HG02870 (cell line): ENCODE data around the gene IFNL2.
"Not testable (repeated sequence)": the region's sequence is repeated elsewhere in the genome, so short reads cannot be mapped to it uniquely, and the experiment has no call there.

Experiments
- ATAC-seq: cut with Tn5 transposase; IDR thresholded peaks from one replicate; pipeline ENCODE4 v1.9.1; 2021; ENCODE audit warnings: mild to moderate bottlenecking, moderate library complexity; ENCODE audit not compliant: unreplicated experiment

IFNL2 gene

DNA sequence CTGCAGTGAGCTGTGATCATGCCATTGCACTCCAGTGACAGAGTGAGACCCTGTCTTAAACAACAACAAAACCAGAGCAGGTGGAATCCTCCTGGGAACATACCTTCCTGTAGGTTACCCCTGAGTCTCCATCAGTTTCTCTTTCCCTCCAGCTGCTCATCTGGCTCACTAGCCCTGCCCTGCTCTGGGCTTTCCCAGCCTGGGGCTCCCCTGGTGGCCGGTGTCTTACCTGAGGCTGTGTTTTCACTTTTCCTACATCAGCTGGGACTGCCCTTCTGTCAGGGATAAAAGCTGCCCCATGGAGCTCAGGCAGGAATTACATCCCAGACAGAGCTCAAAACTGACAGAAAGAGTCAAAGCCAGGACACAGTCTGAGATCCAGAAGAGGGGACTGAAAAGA, at the start of gene IFNL2:
Gene IFNL2, plus strand, starts transcription at position 312 of the 400 bp plus-strand sequence. CDS start 173 bp downstream, outside the sequence.
- ATAC-seq: not testable (repeated sequence)

DNA sequence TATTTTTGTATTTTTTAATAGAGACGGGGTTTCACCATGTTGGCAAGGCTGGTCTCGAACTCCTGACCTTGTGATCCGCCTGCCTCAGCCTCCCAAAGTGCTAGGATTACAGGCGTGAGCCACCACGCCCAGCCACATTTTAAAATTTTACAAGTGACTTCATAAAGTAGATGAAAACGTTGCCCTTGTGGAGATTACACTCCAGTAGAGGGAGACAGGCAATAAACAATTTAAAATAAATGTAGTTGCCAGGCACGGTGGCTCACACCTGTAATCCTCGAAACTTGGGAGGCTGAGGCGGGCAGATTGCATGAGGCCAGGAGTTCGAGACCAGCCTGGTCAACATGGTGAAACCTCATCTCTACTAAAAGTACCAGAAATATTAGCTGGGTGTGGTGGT, 49.1 kb upstream of the IFNL2 start:
- not testable (repeated sequence) for ATAC-seq

- ATAC-seq: no peak
Observed at GRCh38 chr19:39223703-39224279, 44.4 kb upstream of the IFNL2 start.

- ATAC-seq: no peak
Observed at GRCh38 chr19:39224910-39225309, 43.3 kb upstream of the IFNL2 start.

- ATAC-seq: no peak
Observed at GRCh38 chr19:39230096-39230764, 38.0 kb upstream of the IFNL2 start.

GRCh38 chr19:39232708-39233107, 35.5 kb upstream of the IFNL2 start:
- ATAC-seq: no peak

GRCh38 chr19:39236527-39236926, 31.7 kb upstream of the IFNL2 start:
- ATAC-seq: no peak

DNA sequence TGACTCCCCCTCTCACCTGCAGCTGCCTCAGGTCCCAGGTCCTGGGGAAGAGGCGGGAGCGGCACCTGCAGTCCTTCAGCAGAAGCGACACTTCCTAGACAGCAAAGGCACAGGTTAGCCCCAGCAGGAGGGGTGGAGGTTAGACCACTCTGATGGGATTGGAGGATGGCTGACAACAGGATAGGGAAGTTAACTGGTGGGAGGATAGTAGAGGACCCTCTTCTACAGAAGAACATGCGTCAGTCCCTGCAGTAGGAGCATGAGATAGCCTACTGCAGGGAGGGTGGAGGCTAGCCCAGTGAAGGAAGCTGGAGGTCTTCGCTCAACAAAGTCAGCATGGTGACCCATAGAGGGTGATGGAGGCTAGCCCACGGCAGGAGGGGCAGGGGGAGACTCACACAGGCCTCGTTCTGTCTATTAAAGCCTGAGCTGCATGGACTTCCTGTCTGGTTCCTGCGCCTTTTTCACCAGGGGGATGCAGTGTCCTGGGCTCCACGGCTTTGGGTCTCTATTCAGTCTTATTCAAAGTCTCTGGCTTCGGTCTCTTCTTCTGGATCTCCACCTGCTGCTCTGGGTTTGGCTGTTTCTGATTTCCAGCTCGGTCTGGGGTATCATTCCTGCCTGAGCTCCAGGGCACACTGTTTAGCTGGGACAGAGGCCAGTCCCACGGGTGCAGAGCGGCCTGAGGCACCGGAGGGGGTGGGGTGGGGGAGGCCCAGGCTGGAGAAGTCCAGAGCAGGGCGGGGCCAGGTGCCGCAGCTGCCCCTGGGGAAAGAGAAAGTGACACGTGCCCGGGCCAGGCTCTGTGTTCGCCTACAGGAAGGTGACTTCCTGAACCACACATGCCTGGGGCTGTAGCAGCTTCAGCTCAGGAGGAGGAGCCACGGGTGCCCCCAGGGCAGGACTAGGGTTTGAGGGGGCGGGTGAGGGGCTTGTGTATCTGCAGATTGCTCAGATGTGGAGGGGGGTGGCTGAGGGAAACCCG, 30.7 kb upstream of the IFNL2 start:
- no peak for ATAC-seq

DNA sequence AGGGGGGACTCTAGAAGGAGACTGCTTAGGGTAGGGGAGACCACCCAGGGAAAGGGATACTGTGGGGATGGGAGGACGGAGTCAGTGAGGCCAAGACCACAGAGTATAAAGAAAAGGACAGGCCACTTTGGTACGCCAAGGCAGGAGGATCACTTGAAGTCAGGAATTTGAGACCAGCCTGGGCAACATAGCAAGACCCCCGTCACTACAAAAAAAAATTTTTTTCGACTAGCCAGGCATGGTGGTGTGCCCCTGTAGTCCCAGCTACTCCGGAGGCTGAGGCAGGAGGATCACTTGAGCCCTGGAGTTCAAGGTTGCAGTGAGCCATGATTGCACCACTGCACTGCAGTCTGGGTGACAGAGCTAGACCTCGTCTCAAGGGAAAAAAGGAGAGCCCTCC, 30.0 kb upstream of the IFNL2 start:
- ATAC-seq: no peak

GRCh38 chr19:39238944-39239343, 29.3 kb upstream of the IFNL2 start:
- ATAC-seq: no peak

GRCh38 chr19:39240421-39240820, 27.8 kb upstream of the IFNL2 start:
- ATAC-seq: no peak

DNA sequence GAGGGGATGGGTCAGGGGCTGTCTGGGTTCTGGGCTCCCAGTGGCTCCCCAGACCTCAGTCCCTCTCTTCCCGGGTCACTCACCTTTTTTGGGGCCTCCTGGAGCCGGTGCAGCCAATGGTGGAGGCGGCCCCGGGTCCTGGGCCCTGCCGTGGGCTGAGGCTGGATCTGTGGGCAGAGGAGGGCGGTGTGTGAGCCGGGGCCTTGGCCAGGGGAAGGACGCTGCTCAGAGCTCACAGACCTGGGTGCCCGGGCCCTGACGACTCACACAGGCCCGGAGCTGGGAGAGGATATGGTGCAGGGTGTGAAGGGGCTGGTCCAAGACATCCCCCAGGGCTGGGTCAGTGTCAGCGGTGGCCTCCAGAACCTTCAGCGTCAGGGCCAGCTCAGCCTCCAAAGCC, 24.5 kb upstream of the IFNL2 start:
- ATAC-seq: not testable (repeated sequence)

DNA sequence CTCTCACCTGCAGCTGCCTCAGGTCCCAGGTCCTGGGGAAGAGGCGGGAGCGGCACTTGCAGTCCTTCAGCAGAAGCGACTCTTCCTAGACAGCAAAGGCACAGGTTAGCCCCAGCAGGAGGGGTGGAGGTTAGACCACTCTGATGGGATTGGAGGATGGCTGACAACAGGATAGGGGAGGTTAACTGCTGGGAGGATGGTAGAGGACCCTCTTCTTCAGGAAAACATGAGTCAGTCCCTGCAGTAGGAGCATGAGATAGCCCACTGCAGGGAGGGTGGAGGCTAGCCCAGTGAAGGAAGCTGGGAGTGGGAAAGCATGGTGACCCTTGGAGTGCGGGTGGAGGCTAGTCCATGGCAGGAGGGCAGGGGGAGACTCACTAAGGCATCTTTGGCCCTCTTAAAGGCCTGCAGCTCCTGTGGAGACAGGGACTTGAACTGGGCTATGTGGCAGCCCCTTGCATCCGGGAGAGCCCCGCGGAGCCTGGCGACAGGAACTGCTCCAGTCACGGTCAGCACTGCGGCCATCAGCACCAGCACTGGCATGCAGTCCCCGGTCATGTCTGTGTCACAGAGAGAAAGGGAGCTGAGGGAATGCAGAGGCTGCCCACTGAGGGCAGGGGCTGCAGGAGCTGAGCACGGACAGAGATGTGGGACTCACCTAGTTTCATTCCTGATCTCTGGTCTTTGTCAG, 23.6 kb upstream of the IFNL2 start, which contains the start of gene IFNL3:
Gene IFNL3, minus strand, starts transcription at position 597 of the 691 bp plus-strand sequence. Its CDS starts 39 bp downstream, at position 558.
- not testable (repeated sequence) for ATAC-seq

DNA sequence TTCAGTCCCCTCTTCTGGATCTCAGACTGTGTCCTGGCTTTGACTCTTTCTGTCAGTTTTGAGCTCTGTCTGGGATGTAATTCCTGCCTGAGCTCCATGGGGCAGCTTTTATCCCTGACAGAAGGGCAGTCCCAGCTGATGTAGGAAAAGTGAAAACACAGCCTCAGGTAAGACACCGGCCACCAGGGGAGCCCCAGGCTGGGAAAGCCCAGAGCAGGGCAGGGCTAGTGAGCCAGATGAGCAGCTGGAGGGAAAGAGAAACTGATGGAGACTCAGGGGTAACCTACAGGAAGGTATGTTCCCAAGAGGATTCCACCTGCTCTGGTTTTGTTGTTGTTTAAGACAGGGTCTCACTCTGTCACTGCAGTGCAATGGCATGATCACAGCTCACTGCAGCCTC, 23.0 kb upstream of the IFNL2 start:
- not testable (repeated sequence) for ATAC-seq

GRCh38 chr19:39246951-39247669, 21.1 kb upstream of the IFNL2 start:
- no peak for ATAC-seq

DNA sequence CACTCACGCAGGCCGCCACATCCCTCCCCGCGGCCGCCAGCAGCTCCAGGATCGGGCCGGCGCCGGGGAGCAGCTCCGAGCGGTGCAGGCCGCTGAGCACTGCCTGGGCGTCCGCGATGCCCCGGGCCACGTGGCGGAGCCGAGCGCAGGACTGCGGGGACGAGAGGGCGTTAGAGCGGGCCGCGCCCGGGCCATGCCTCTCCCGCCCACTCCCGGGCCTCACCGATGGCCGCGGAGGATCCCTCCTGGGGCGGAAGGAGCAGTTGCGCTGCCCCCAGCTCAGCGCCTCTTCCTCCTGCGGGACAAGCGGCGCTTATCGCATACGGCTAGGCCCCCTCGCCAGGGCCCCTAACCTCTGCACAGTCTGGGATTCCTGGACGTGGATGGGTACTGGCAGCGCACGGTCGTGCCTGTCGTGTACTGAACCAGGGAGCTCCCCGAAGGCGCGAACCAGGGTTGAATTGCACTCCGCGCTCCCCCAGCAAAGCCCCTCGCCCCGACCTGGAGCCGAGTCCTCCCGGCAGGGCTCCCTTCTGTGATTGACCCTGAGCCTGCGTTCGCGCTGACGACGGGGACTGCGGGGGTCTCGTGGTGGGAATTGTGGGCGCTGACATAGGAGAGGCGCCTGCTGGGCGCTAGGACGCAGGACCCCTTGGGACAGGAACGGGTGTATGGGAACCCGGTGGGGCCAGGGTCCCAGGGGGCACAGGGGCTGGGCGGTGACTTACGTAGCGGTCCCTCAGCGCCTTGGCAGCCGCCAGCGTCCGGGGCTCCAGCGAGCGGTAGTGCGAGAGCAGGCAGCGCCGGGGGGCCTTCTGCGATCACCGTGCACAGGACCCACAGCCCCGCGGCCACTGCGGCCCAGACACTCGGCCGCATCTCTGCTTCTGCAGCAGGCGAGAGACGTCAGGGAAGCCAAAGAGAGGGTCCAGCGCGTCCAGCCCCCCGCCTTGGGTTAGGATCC, 20.2 kb upstream of the IFNL2 start:
- no peak for ATAC-seq

DNA sequence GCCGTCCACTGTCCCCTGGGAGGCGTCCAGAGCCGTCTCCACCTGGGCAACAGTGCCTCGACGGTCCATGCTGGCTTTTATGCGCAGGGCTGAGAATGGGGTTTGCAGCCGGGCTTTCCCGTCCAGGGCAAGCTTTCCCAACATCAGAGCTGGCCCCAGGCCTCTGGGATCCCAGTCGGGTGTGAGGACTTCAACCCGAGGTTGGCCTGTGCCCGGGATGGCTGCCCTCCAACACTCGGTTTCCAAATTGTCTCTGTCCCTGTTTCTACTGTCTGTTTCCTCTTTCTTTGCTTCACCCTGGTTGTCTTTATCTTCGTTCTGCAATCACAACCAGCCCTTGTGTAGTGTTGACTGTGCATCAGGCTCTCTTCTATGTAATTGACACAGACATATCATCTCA, 19.4 kb upstream of the IFNL2 start, which contains the start of gene IFNL4:
Gene IFNL4, minus strand, starts transcription at position 51 of the 400 bp plus-strand sequence.
- ATAC-seq: no peak

DNA sequence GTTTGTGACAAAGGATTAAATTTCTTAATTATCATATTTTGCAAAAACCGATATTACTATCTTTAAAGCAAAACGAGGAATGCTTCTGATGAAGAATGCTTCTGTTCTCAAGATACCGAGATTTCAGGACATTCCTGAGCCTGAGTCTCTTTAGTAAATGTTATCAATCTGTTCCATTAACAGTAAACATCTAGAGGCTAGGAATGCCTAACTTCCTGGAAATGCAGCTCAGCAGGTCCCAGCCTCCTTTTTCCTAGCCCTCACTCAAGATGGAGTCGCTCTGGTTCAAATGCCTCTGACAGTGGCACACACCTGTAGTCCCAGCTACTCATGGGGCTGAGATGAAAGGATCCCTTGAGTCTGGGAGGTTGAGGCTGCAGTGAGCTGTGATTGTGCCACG, 17.1 kb upstream of the IFNL2 start:
- ATAC-seq: no peak

GRCh38 chr19:39251846-39252245, 16.4 kb upstream of the IFNL2 start:
- ATAC-seq: no peak
